KOPT-K1 (cell line): ENCODE measurements around the gene SPO11.
A peak's percentile ranks its signal among the peaks of the same experiment; 100 is the strongest.

ENCODE experiments used
- H3K27ac ChIP-seq: fragments of 200-600 bp; sonication (generic); 2 replicates; pipeline ENCODE4 v1.5.1; 2016; ENCODE audit warnings: antibody characterized with exemption, mild to moderate bottlenecking, low read depth, low read length; ENCODE audit not compliant: poor library complexity, severe bottlenecking
- H3K36me3 ChIP-seq: fragments of 200-600 bp; sonication (generic); 2 replicates; pipeline ENCODE4 v1.5.1; 2017; ENCODE audit warnings: antibody characterized with exemption, mild to moderate bottlenecking, low read length, moderate library complexity; ENCODE audit not compliant: insufficient read depth
- H3K9me3 ChIP-seq: fragments of 200-600 bp; sonication (generic); 2 replicates; pipeline ENCODE4 v1.5.1; 2017; ENCODE audit warnings: antibody characterized with exemption, low read length, mild to moderate bottlenecking; ENCODE audit not compliant: insufficient read depth, poor library complexity, severe bottlenecking

The SPO11 gene

DNA sequence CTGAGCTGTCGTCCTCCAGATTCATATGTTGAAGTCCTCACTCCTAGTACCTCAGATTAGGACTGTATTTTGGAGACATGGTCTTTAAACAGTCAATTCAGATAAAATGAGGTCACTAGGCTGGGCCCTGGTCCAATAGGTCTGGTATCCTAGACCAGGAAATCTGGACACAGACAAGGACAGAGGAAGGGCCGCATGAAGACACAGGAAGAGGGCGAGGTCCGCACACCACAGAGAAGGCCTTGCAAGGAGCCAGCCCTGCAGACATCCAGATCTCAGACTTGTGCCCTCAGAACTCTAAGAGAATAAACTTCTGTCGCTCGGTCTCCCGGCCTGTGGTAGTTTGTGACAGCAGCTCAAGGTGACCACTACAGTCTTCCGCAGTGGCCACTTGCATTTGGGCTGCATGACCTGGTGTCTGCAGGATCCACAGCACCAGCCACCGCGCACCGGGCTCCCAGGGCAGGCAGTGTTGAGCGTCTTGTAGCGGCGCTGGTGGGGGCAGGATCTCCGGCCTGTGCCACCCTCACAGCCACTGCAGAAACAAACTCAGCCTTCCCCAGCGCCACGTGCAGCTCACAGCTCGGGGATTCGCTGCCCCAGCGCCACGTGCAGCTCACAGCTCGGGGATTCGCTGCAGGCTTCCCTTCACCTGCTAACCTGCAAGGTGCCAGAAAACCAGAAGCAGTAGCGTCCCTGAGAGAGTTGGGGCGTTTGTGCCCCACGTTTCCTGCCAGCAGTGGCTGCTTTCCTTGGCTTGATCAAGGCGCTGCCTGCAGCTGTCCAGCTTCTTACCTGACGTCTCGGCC, 55.6 kb downstream of the SPO11 start:
- Histone ChIP-seq H3K36me3 (peaks cover 20% of the 10 kb centered on the region), H3K9me3 (no peaks in the 10 kb centered on the region), H3K27ac (no peak overlapping the region)

DNA sequence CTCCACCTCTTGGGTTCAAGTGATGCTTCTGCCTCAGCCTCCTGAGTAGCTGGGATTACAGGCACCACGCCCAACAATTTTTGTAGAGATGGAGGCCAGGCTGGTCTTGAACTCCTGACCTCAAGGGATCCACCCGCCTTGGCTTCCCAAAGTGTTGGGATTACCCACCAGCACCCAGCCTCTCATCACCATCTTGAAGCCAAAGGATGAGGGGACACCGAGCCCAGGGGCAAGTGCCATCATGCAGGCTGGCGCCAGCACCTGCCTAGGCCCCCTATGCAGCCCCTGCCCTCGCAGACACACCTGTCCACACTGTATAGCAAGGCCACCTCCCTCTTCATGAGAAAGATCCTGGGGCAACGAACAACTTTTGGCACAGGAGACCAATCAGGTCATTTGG, 56.3 kb downstream of the SPO11 start:
- no peak overlapping the region for H3K27ac ChIP-seq
- H3K9me3 ChIP-seq: no peaks in the 10 kb centered on the region
- H3K36me3 ChIP-seq: peaks cover 12% of the 10 kb centered on the region

DNA sequence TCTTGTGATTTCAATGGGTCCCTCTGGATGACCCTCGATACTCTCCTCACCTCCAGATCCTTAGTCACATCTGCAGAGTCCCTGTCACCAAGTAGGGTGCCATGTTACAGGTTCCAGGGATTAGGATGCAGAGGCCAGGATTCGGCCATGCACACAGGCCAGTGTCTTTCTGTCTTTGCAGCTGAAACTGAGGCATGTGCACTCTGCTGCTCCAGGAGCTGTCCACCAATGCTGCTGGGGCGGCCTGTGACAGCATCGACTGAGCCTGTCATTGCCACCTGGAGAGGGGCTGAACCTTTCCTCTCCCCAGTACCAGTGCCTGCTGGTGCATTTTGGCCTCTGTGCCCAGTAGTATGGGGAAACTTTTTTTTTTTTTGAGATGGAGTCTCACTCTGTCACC, 57.2 kb downstream of the SPO11 start:
- Histone ChIP-seq H3K27ac (no peak overlapping the region), H3K36me3 (peaks cover 5% of the 10 kb centered on the region; the same call in 1 of the 2 replicates), H3K9me3 (no peaks in the 10 kb centered on the region)

DNA sequence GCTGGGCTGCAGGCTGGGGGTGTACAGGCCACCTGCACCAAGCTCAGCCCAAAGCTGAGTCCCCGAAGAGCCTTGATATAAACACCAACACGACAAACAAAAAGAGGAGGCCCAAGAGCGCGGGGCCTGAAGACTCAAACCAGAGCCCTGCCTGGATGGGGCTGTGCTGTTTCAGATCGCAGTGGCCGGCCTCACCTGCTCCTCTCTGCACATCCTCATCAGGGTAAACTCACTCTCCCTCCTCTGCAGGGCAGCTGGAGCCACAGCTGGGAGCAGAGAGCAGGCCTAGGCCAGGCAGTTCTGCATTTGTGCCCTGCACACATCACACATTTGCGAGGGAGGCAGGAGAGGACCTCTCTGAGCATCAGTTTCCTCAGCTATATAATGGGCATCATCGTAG, 57.9 kb downstream of the SPO11 start:
- Histone ChIP-seq H3K27ac (no peak overlapping the region), H3K36me3 (peaks cover 5% of the 10 kb centered on the region; the same call in 1 of the 2 replicates), H3K9me3 (no peaks in the 10 kb centered on the region)

- H3K9me3 ChIP-seq: no peaks in the 10 kb centered on the region
- peaks cover 5% of the 10 kb centered on the region; the same call in 1 of the 2 replicates for H3K36me3 ChIP-seq
- no peak overlapping the region for H3K27ac ChIP-seq
These were observed 58.4 kb downstream of the SPO11 start for GRCh38 chr20:57387945-57388371.

- H3K27ac ChIP-seq: no peak overlapping the region
- peaks cover 12% of the 10 kb centered on the region for H3K36me3 ChIP-seq
These were observed 59.5 kb downstream of the SPO11 start for GRCh38 chr20:57388953-57389694.

DNA sequence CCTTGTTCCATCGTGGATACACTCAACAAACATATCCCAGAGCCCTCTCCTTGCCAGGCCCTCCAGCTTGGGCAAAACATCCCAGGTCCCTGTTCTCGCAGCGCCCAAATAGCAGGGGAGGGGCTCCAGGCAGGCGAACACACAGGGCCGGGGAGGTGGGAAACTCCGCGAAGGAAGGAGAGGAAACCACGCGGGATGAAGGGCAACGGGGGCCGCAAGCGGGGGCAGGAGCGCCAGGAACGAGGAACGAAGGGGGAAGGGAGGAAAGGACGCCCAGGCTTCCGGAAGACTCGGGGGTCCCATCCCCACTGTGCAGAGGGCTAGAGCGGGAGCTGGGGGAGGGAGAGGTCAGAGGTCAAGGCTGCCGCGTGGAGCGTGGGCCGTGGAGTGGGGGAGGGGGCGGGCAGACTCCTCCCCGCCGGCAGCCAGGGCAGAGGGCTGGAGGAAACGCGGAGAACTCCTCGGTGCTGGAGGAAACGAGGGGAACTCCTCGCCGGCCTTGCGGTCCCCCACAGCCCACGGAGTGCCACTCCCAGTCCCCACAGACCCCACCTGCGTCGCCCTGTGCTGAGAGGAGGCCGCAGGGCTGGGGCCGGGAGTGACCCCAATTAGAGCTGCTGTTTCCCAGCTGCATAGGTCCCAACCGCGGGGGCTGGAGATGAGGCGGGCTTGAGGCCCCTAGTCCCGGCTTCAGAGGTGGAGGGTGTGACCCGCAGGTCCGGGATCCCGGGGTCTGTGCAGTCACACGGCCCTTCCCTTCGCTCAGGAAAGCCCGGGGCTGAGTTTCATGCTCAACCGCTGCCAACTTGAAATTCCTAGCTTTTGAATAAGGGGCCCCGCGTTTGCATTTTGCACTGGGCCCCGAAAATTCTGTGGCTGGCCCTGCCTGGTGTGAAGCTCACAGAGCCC, 60.3 kb downstream of the SPO11 start:
- Histone ChIP-seq H3K36me3 (peaks cover 14% of the 10 kb centered on the region; the same call in 1 of the 2 replicates), H3K27ac (no peak overlapping the region), H3K9me3 (no peaks in the 10 kb centered on the region)

More at GRCh38 chr20:57388953-57389694, 59.5 kb downstream of the SPO11 start:
- no peaks in the 10 kb centered on the region for H3K9me3 ChIP-seq

GRCh38 chr20:57390604-57391438, 61.2 kb downstream of the SPO11 start, which contains the start of gene RBM38:
RBM38 (plus strand) TSS chr20:57391396; CDS start chr20:57391582, 186 bp downstream.
- Histone ChIP-seq H3K9me3 (no peaks in the 10 kb centered on the region), H3K36me3 (peaks cover 20% of the 10 kb centered on the region; the same call in 1 of the 2 replicates), H3K27ac (peak within 1 kb of the TSS; percentile 24)

GRCh38 chr20:57391439-57392301, 62.1 kb downstream of the SPO11 start:
- Histone ChIP-seq H3K36me3 (peaks cover 26% of the 10 kb centered on the region; the same call in 1 of the 2 replicates), H3K27ac (peak overlapping the region; percentile 24), H3K9me3 (no peaks in the 10 kb centered on the region)

- H3K36me3 ChIP-seq: peaks cover 26% of the 10 kb centered on the region; the same call in 1 of the 2 replicates
- no peaks in the 10 kb centered on the region for H3K9me3 ChIP-seq
- H3K27ac ChIP-seq: peak overlapping the region; percentile 24
These were observed 63.1 kb downstream of the SPO11 start for GRCh38 chr20:57392512-57393271.
